Muscle of back (tissue), 13 donors: ENCODE data around the gene DCUN1D1. TPM values are rescaled to one million over a fixed set of nuclear protein-coding genes. Genes with fewer than 3 reads are reported as not detected.
A peak's percentile ranks its signal among the peaks of the same experiment; 100 is the strongest.
"Not testable (repeated sequence)": the region's sequence is repeated elsewhere in the genome, so short reads cannot be mapped to it uniquely, and the experiment has no call there.

Experiments
- DNase-seq, 3 donors: peaks; one replicate each; pipeline versions ENCODE4 v3.0.0 to v3.0.0-alpha.2; 2013
- long read RNA-seq, 9 donors: transcript quantifications; one replicate each; lab custom pipeline, GENCODE V29; 2026
- polyA plus RNA-seq, 10 donors: library from polyadenylated mRNA; unstranded; fragments of 120-200 nt; gene quantifications; one replicate each; pipeline ENCODE4 v1.2.1, GENCODE V29; 2013; ENCODE audit not compliant: insufficient read length in 10 of 10

Gene DCUN1D1
- polyA plus RNA-seq, result 10 to 100 TPM; 24.1 to 38.7 (median 35.6) TPM
- long read RNA-seq, donor 1, full-length matches to known transcripts, result 2 of 2 reads
- long read RNA-seq, donor 1, partial matches to known transcripts, result 0 of 2 reads
- long read RNA-seq, donor 1, other reads (novel, unspliced or antisense), result 0 of 2 reads
- long read RNA-seq, donor 2, full-length matches to known transcripts, result 2 of 2 reads
- long read RNA-seq, donor 2, partial matches to known transcripts, result 0 of 2 reads
- long read RNA-seq, donor 2, other reads (novel, unspliced or antisense), result 0 of 2 reads
- long read RNA-seq, donor 3, result 0 reads
- long read RNA-seq, donor 4, full-length matches to known transcripts, result 3 of 3 reads
- long read RNA-seq, donor 4, partial matches to known transcripts, result 0 of 3 reads
- long read RNA-seq, donor 4, other reads (novel, unspliced or antisense), result 0 of 3 reads
- long read RNA-seq, donor 5, full-length matches to known transcripts, result 8 of 8 reads
- long read RNA-seq, donor 5, partial matches to known transcripts, result 0 of 8 reads
- long read RNA-seq, donor 5, other reads (novel, unspliced or antisense), result 0 of 8 reads
- long read RNA-seq, donor 6, full-length matches to known transcripts, result 3 of 3 reads
- long read RNA-seq, donor 6, partial matches to known transcripts, result 0 of 3 reads
- long read RNA-seq, donor 6, other reads (novel, unspliced or antisense), result 0 of 3 reads
- long read RNA-seq, donor 7, full-length matches to known transcripts, result 1 of 1 reads
- long read RNA-seq, donor 7, partial matches to known transcripts, result 0 of 1 reads
- long read RNA-seq, donor 7, other reads (novel, unspliced or antisense), result 0 of 1 reads
- long read RNA-seq, donor 8, full-length matches to known transcripts, result 5 of 24 reads
- long read RNA-seq, donor 8, partial matches to known transcripts, result 19 of 24 reads
- long read RNA-seq, donor 8, other reads (novel, unspliced or antisense), result 0 of 24 reads
- long read RNA-seq, donor 9, full-length matches to known transcripts, result 1 of 1 reads
- long read RNA-seq, donor 9, partial matches to known transcripts, result 0 of 1 reads
- long read RNA-seq, donor 9, other reads (novel, unspliced or antisense), result 0 of 1 reads

GRCh38 chr3:182980204-182981037, at the start of gene DCUN1D1:
TSS of gene DCUN1D1 (minus strand) at chr3:182980538. CDS start at chr3:182980489, 49 bp downstream.
- peak; percentile 86 to 96 (median 90) for DNase-seq

- DNase-seq, result no peak
Observed at GRCh38 chr3:183028416-183028815, 48.1 kb upstream of the DCUN1D1 start.

- DNase-seq, result no peak
Observed at GRCh38 chr3:183027276-183027675, 46.9 kb upstream of the DCUN1D1 start.

- DNase-seq, result no peak
Observed at GRCh38 chr3:183022936-183023516, 42.7 kb upstream of the DCUN1D1 start.

GRCh38 chr3:183018421-183019192, 38.3 kb upstream of the DCUN1D1 start:
- no peak for DNase-seq

- DNase-seq, result no peak
Observed at GRCh38 chr3:183015185-183015584, 34.8 kb upstream of the DCUN1D1 start.

GRCh38 chr3:183013856-183014255, 33.5 kb upstream of the DCUN1D1 start:
- DNase-seq, result no peak

GRCh38 chr3:183013074-183013473, 32.7 kb upstream of the DCUN1D1 start:
- no peak for DNase-seq

GRCh38 chr3:183008800-183009199, 28.5 kb upstream of the DCUN1D1 start:
- DNase-seq, result no peak

GRCh38 chr3:183008303-183008702, 28.0 kb upstream of the DCUN1D1 start:
- no peak for DNase-seq

- DNase-seq, result no peak
Observed at GRCh38 chr3:183006396-183007002, 26.2 kb upstream of the DCUN1D1 start.

- DNase-seq, result no peak
Observed at GRCh38 chr3:182999767-183000166, 19.4 kb upstream of the DCUN1D1 start.

GRCh38 chr3:182993486-182994201, 13.3 kb upstream of the DCUN1D1 start:
- not testable (repeated sequence) for DNase-seq

- DNase-seq, result no peak
Observed at GRCh38 chr3:182989566-182989965, 9.2 kb upstream of the DCUN1D1 start.

- DNase-seq, result no peak
Observed at GRCh38 chr3:182986021-182986420, 5.7 kb upstream of the DCUN1D1 start.

- no peak for DNase-seq
Observed at GRCh38 chr3:182983876-182984275, 3.5 kb upstream of the DCUN1D1 start.

- DNase-seq, result no peak
Observed at GRCh38 chr3:182981038-182981380, 671 bp upstream of the DCUN1D1 start.

GRCh38 chr3:182979674-182980191, 605 bp downstream of the DCUN1D1 start:
- DNase-seq, result peak in 2 of 3 donors; percentile 27 to 59
